ENCODE measurements around the gene CCDC178. TPM values are rescaled to one million over a fixed set of nuclear protein-coding genes. Genes with fewer than 3 reads are reported as not detected.
A peak's percentile ranks its signal among the peaks of the same experiment; 100 is the strongest.

CCDC178 gene
- total and polyA plus RNA-seq, 2 donors from 2014 or later: 3.7 to 4.6 TPM

DNA sequence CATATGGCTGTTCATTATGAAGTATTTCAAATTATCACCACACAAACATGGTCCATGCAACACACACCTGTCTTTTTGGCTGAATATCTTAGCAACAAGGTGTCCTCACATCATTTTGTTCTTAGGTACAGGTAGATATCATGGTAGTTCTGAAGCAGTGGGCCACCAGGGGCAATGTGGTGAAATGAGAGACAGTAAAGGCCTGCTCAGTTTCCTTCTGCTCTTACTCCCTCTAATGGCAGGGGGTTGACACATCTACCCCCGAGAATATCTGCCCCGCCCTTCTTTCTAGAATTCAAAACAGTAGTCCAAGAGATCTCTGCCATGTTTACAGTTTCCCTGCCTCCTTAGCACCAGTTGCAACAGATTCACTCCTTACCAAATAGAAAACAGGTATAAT, 520.7 kb downstream of the CCDC178 start:
- H3K9ac ChIP-seq (ENCODE audit: low read length in 3 of 3): no peak overlapping the region
- FAIRE-seq (no peak), DNase-seq (peak in 4 of 5 donors; percentile 52 to 76 (median 58))
- H3K9me3 ChIP-seq (ENCODE audit: control insufficient read depth in 2 of 3, insufficient read depth in 1 of 3, low read length in 3 of 3): no peaks in the 10 kb centered on the region
- H3K27ac ChIP-seq (ENCODE audit: low read depth in 2 of 2, low read length in 2 of 2): no peak overlapping the region
- H3K4me3 ChIP-seq (ENCODE audit: low read length in 3 of 3): no peak overlapping the region
- H3K4me1 ChIP-seq (ENCODE audit: control insufficient read depth in 2 of 3, insufficient read depth in 2 of 3, low read depth in 1 of 3, low read length in 3 of 3): no peaks in the 10 kb centered on the region
- H3K36me3 ChIP-seq (ENCODE audit: control insufficient read depth in 2 of 3, insufficient read depth in 3 of 3, low read length in 3 of 3): no peaks in the 10 kb centered on the region
- no peaks in the 10 kb centered on the region for H3K27me3 ChIP-seq (ENCODE audit: control insufficient read depth, insufficient read depth, low read length)
- TF ChIP-seq, protein P1, sequence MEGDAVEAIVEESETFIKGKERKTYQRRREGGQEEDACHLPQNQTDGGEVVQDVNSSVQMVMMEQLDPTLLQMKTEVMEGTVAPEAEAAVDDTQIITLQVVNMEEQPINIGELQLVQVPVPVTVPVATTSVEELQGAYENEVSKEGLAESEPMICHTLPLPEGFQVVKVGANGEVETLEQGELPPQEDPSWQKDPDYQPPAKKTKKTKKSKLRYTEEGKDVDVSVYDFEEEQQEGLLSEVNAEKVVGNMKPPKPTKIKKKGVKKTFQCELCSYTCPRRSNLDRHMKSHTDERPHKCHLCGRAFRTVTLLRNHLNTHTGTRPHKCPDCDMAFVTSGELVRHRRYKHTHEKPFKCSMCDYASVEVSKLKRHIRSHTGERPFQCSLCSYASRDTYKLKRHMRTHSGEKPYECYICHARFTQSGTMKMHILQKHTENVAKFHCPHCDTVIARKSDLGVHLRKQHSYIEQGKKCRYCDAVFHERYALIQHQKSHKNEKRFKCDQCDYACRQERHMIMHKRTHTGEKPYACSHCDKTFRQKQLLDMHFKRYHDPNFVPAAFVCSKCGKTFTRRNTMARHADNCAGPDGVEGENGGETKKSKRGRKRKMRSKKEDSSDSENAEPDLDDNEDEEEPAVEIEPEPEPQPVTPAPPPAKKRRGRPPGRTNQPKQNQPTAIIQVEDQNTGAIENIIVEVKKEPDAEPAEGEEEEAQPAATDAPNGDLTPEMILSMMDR (IDR thresholded peaks at IDR 0.05; ENCODE audit: borderline replicate concordance, extremely low read depth, insufficient read depth): peak; percentile 72
- intact Hi-C loops (cut with DNase I): no loop called here

DNA sequence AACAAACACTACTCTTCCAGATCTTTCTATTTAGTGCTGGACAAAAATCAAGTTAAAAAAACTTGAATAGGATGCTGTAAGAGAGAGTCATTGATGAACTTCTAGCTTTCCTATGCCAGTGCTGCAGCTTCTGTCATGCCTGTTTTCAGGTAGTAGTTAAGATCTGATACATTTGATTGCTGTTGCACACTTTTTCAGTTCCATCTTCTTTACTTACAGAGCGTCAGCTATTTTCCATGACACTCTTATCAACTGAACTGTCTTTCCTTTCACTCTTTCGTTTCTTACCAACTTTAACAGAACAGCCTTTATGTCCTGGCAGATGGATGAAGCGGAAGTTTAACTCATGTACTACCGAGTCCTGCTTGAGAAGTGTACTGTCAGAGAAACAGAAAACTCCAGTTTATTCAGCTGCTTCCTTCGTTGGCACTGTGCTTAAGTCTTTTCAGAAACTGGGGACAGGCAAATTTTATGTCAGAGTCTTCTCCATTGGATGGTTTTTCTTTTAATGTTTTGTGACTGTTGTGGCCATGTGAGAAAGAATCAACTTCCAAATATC, 521.8 kb downstream of the CCDC178 start:
- Histone ChIP-seq H3K27ac (ENCODE audit: low read depth in 2 of 2, low read length in 2 of 2) (no peak overlapping the region), H3K27me3 (ENCODE audit: control insufficient read depth, insufficient read depth, low read length) (no peaks in the 10 kb centered on the region), H3K4me1 (ENCODE audit: control insufficient read depth in 2 of 3, insufficient read depth in 2 of 3, low read depth in 1 of 3, low read length in 3 of 3) (no peaks in the 10 kb centered on the region), H3K4me3 (ENCODE audit: low read length in 3 of 3) (no peak overlapping the region), H3K36me3 (ENCODE audit: control insufficient read depth in 2 of 3, insufficient read depth in 3 of 3, low read length in 3 of 3) (no peaks in the 10 kb centered on the region), H3K9ac (ENCODE audit: low read length in 3 of 3) (no peak overlapping the region), H3K9me3 (ENCODE audit: control insufficient read depth in 2 of 3, insufficient read depth in 1 of 3, low read length in 3 of 3) (no peaks in the 10 kb centered on the region)
- DNase-seq: no peak
- FAIRE-seq: no peak
- TF ChIP-seq, protein P1 (IDR thresholded peaks at IDR 0.05; ENCODE audit: borderline replicate concordance, extremely low read depth, insufficient read depth): no peak
- intact Hi-C loops (cut with DNase I): no loop called here

DNA sequence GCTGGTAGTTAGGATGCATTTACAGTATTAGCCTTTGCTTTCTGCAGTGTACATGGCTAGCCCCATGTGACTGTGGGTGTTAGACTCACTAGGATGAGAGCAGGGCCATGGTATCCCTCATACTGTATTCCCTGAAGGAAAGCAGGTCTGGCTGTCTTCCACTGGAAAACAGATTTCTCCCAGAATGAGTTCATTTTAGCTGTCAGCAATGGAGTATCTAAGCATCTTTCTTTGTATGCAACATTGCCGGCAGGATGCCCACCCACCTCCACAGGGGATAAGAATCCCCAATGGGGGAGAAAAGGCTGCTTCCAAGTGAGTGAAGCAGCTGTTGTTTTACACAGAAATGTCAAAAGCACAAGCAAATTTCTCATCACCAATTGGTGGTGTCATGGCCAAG, 525.0 kb downstream of the CCDC178 start:
- H3K27me3 ChIP-seq (ENCODE audit: control insufficient read depth, insufficient read depth, low read length): no peaks in the 10 kb centered on the region
- H3K9ac ChIP-seq (ENCODE audit: low read length in 3 of 3): no peak overlapping the region
- FAIRE-seq (no peak), DNase-seq (no peak)
- H3K36me3 ChIP-seq (ENCODE audit: control insufficient read depth in 2 of 3, insufficient read depth in 3 of 3, low read length in 3 of 3): no peaks in the 10 kb centered on the region
- TF ChIP-seq, protein P1 (IDR thresholded peaks at IDR 0.05; ENCODE audit: borderline replicate concordance, extremely low read depth, insufficient read depth): no peak
- intact Hi-C loops (cut with DNase I): no loop called here
- H3K9me3 ChIP-seq (ENCODE audit: control insufficient read depth in 2 of 3, insufficient read depth in 1 of 3, low read length in 3 of 3): no peaks in the 10 kb centered on the region
- H3K27ac ChIP-seq (ENCODE audit: low read depth in 2 of 2, low read length in 2 of 2): no peak overlapping the region
- no peaks in the 10 kb centered on the region for H3K4me1 ChIP-seq (ENCODE audit: control insufficient read depth in 2 of 3, insufficient read depth in 2 of 3, low read depth in 1 of 3, low read length in 3 of 3)
- H3K4me3 ChIP-seq (ENCODE audit: low read length in 3 of 3): no peak overlapping the region
